RPMI8226 (cell line): ENCODE data around the gene ARF3.

Experiments used
- DNase-seq: peaks from one replicate; pipeline ENCODE4 v3.0.0-alpha.2; 2015

ARF3 gene

DNA sequence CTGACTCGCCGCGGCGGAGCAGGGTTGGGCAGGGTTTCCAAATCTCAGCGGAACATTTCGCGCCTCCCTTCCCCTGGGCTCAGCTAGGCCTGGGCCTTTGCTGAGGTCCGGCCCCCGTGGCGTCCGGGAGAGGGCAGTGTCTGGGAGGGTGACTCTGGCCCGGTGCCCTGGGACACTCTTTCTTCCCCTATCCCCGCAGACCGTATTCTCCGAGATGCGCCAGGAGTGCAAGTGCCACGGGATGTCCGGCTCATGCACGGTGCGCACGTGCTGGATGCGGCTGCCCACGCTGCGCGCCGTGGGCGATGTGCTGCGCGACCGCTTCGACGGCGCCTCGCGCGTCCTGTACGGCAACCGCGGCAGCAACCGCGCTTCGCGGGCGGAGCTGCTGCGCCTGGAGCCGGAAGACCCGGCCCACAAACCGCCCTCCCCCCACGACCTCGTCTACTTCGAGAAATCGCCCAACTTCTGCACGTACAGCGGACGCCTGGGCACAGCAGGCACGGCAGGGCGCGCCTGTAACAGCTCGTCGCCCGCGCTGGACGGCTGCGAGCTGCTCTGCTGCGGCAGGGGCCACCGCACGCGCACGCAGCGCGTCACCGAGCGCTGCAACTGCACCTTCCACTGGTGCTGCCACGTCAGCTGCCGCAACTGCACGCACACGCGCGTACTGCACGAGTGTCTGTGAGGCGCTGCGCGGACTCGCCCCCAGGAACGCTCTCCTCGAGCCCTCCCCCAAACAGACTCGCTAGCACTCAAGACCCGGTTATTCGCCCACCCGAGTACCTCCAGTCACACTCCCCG is 23.9 kb upstream of the ARF3 start:
- peak; percentile 67 for DNase-seq

DNA sequence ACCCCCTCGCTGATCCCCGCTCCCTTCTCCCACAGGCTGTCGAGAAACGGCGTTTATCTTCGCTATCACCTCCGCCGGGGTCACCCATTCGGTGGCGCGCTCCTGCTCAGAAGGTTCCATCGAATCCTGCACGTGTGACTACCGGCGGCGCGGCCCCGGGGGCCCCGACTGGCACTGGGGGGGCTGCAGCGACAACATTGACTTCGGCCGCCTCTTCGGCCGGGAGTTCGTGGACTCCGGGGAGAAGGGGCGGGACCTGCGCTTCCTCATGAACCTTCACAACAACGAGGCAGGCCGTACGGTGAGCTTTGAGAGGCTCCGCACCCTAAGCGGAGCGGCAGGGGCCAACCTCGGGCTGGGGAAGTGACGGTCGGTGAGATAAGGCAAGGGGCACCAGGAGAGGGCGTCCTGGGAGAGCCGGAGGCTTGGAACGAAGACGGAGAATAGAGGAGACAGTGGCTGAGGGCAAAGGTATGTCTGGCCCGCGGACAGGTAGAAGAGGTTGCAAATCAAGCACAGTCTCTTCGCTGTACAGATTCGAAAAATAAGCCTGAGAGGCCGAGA is 23.2 kb upstream of the ARF3 start:
- DNase-seq: no peak

DNA sequence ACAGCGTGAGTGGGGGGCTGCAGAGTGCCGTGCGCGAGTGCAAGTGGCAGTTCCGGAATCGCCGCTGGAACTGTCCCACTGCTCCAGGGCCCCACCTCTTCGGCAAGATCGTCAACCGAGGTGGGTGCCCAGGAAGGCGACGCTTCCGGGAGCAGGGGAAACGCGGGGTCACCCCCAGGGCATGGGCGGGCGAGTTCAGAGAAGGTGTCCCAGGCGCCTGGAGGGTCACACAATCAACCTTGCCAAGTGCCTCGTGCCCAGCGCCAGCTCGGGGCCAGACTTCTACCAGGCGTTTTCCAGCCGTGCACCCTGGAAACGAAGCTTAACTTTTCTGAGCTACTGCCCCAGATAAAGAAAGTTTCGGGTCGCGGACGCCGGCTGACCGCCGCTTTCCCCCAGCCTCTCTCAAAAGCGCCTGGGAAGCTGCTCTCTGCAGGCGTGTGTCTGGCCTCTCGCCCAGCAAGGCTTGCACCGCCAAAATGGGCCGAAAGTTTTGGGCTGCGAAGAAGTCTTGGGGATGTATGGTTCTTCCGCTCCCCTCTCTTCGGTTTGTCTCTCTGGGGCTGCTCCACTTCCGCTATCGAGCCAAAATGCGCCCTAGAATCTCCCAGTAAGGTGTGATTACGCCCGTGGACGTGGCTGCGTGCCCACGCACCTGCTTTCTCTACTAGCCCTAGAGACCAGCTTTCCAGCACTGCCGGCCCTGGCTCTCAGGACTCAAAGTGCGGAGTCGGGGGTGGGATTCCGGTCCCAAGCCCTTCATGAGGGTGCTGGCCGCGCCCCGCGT is 22.5 kb upstream of the ARF3 start:
- peak; percentile 65 for DNase-seq

DNA sequence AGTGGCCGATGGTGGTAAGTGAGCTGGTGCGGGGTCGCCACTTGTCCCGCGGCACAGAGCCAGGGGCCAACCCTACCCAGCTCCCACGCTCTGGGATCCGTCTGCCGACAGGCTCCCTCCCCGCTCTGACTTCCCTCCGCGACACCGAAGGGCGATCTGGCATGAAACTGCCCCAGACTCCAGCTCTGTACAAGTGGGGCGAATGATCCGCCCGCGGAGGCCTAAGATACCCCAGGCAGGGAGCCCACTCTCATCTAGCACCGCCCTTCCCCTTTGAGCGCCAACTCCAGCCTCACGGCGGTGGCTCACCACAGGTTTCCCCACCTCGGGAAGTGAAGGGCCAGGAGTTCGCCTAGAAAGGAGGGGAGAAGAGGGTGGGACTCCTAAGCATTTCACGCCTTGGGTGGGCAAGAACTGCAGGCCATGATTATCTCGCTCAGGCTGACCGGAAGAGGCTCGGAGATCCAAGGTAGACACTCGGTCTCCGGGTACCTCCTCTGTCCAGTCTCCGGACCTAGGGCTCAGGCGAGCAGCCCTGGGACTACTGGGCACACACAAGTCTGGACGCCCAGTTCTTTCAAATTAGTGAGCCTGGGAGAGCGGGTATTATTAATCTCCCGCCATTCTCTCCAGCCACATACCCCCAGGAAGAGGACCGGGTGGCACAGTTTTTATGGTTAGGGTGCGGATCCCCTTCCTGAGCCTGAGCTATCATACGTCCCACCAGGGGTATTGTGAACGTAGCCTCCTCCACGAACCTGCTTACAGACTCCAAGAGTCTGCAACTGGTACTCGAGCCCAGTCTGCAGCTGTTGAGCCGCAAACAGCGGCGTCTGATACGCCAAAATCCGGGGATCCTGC is 21.7 kb upstream of the ARF3 start:
- DNase-seq: no peak

DNA sequence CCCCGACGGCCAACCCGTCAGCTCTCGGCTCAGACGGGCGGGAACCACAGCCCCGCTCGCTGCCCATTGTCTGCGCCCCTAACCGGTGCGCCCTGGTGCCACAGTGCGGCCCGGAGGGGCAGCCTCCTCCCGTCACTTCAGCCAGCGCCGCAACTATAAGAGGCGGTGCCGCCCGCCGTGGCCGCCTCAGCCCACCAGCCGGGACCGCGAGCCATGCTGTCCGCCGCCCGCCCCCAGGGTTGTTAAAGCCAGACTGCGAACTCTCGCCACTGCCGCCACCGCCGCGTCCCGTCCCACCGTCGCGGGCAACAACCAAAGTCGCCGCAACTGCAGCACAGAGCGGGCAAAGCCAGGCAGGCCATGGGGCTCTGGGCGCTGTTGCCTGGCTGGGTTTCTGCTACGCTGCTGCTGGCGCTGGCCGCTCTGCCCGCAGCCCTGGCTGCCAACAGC is 21.0 kb upstream of the ARF3 start, which contains the start of gene WNT1:
TSS of gene WNT1 (plus strand) at position 32 of the 450 bp plus-strand sequence. CDS start at position 361, 329 bp downstream.
- no peak for DNase-seq

DNA sequence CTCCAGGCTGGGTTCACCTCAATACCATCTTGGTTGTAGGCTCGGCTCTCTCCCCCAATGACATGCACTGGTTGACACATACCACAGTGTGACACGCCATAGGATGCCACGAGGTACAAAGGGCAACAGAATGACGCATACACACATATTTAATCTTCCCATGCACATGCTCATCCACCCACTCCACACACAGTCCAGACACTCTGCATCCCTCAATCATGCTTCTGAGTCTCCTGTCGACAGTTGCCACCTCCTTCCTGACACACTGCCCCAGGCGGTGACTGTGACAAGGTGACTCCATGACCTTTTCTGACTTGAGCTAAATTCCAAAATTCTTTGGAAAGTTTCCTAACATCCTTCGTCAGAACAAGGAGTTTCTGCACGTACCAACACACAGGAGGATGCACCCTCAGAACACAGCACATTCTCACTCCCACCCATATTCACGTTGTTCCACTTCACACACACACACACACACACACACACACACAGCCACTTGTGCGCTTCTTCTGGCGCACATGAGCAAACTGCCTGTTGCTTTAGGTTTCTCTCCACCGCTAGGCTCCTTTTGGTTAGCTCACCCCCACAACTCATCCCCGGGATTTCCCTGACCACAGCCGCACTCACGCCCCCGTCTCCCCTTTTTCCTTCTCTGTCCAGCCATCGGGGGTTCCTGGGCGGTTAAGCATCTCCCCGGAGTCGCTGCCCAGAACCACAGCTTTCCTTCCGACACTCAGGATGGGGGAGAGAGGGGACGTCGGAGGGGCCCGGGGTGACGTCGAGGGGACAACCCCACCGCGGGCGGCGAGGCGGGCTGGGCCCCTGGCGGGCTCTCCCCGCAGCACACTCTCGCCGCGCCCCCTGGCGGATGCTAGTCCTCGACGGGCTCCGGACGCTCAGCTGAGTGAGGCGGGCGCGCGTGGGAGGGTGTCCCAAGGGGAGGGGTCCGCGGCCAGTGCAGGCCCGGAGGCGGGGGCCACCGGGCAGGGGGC is 20.3 kb upstream of the ARF3 start:
- peak; percentile 83 for DNase-seq

DNA sequence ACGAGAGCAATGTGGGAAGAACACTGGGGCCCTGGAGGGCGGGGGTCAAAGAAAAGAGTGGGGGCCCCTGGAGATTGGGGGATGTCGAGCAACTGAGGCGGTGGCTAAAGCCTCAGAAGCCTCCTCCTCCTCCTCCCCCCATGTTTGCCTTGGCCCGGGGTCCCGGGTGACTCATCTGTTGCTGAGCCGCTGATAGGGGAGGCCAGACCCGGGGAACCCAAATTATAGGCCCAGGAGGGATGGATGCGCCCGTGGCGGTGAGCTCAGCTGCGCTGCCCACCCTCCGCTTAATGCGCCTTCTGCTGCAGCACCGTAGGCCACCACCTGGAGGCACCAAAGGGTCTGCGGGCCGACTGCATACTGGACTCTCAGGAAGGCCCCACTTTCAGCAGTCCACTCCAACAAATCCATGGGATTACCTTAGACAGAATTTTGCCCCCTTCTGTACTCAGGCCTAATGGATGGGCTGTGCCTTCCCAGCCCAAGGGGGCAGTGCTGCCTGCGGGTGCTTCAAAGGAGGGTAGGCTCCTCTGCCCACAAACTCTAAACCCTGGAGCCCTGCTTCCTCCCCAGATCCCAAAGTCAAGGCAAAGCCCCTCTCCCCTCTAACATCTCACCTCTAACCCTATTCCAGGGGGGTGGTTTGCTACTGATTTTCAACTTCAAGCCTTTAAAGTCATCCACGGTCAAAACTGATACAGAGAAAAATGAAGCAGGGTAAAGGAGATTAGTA is 16.8 kb upstream of the ARF3 start:
- no peak for DNase-seq

DNA sequence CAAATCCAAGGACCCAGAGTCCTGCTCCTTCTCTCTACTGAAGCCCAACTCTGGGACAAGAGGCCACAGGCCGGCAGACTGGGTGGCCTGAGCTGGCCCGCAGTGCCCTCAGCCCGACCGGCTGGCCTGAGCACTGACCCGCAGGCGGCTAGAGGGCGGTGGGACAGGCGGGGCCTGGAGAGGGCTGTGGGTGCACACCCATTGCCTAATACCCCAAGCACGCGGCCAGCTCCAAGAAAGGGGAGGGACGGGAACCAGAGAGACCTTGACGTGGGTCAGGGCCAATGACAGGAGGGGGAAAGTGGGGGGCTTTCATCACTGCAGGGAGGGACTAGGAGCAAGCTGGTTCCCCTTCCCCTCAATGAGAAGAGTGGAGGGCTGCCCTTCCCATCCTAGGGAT is 16.2 kb upstream of the ARF3 start:
- no peak for DNase-seq

DNA sequence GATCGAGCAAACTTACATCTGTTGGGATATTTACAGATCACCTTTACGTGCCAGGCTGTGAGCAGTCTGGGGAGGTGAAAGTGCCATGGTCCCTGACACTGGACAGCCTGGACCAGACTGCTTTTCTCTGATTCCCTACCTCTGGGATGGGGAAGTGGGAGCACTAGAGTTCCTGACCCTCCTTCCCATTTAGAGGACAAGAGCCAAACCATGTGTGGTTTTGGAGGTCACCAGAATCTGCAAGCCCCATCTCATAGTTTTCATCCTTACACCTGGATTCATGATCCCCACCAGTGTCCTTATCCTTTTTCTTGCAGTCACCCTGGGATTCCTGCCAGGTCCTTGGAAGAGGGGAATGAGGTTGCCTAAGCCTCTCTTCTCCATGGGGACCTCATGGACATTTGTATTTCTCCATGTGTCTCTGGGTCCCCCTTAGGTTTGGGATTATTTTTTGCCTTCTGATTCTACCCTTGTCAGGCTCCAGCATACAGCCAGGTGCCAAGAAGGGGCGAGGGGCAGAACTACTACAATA is 15.7 kb upstream of the ARF3 start:
- no peak for DNase-seq

DNA sequence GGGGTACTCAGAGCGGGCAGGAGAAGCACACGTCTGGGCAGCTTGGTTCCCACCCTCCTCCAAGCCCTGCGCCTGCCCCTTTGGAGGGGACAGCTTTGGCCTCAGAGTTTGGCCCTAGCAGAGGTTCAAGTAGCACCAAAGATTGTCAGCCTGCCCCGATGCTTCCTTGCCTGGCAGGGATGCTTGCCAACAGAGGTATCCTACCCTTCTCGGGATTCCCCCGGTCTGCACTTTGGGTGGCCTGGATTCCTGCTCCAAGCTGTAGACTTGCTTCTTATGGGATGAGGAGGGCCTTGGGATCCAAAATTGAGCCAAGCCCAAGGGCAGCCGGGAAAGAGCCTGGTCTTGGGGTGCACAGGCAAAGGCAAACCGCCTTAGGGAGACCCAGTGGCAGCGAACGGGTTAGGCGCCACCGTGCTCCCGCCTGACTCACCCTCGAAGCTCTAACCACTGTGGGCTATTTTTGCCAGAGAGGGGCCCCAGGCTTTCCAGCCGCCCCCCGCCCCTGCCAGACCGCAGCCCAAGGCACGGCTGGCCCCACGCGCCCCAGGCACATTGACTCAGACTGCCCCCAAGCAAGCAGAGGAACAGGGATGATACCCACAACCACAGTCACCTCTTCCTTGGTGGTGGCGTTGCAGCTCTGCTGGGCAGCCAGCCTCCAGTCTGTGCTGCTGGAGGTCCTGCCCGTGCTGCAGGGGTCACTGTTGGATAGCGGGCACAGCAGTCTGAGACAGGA is 15.1 kb upstream of the ARF3 start:
- no peak for DNase-seq

DNA sequence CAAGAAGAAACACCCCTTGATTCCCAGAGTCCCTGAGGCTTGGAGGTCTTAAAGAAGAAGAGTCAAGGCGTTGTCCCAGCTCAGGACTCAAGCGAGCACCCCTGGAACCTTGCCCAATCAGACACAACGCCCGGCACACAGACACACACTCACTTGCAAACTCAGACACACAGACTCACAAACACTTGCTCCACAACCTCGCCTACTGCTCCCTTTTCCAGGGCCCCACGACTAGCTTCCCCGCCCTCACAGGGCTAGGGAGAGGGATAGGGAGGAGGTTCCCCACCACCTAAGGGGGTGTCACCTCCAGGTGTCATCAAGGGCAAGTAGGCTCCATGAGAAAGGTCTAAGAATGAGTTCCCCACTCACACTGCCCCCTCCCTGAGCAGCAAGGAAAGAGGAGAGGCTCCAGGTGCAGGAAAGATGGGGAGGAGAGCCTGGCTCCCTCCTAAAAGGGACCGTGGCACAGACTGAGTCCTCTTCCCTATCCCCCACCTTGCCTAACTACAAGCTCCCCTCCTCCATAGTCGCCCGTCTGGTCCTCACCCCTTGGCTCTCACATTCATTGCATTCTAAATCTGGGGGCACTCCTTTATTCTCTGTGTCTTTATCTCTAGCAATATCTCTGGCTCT is 13.5 kb upstream of the ARF3 start:
- DNase-seq: no peak

DNA sequence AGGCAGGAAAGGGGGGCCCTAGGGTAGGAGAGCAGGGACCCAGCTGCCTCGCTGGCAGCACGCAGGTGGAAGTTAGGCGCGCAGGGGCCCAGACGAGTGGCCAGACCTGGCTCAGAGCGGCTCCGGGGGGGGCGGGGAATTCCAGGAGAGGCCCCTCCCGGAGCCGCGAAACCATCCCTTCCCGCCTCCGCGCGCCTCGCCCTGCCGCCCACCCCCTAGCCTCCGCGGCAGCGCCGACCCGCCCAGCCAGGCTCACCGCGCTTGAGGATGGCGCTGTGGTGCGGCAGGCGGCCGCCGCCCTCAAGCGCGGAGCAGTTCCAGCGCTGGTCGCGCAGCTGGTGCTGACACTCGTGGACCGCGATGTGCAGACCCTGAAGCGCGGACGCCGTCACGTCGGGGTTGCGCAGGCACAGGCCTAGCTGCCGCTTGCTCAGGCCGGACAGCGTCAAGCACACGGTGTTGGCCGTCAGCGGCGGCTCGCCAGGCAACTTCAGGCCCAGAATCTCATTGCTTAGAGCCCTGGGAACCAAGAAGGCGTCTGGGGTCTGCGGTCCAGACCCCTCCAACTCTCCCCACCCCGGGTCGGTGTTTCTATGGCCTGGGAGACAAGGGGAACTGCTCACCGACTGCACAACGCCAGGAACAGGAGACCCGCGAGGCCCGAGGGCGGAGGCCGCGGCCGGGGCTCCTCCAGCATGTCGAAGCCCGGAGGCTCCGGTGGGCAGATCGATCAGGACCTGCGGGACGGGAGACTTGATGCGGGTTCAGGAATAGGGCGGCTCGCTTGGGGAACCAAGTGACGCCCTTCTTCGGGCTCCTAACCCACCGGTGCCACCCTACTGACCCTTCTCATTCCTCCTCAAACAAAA is 12.8 kb upstream of the ARF3 start:
- no peak for DNase-seq

DNA sequence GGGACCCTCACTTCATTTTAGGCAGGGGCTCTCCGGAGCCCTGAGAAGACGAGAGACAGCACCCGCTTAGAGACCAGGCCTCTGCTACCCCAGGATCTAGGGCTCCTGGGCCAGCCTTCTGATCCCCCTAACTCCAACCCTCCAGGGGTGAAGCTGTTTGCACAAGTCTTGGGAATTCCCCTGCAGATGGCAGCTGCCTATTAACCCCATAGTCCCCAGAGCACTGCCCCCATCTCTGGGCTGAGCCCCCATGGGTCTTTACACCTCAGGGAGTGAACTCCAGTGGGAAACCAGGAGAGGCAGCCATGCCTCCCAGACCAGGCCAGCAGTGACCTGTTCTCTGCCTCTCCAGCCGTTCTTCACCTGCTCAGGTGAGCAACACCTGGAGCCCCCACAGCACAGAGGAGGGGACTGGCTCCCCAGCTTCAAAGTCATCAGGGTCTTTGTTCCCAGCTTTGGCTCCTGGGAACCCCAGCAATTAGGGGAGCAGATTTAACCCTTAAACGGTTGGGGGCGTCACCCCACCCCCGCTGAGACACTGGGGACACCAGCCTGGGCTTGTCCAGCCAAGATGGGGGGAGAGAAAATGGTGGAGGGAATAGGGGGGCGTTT is 12.0 kb upstream of the ARF3 start:
- DNase-seq: no peak

DNA sequence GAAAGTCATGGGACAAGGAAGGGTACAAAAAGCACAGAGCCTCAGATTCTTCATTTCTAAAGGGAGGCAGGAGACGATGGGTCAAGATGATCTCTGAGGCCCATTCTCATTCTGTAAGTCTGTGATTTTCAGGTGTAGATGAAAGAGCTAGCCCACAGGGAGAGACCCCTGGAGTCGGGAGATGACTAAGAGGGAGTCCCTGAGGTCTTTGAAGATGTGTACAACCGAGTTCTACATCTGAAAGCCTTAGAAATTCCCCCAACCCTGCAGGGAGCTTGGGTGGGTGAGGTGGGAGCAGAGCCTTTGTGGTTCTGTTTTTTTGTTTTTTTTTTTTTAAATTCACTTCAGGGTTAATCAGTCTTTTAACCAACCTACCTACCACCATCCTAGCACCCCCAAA is 11.2 kb upstream of the ARF3 start:
- no peak for DNase-seq

DNA sequence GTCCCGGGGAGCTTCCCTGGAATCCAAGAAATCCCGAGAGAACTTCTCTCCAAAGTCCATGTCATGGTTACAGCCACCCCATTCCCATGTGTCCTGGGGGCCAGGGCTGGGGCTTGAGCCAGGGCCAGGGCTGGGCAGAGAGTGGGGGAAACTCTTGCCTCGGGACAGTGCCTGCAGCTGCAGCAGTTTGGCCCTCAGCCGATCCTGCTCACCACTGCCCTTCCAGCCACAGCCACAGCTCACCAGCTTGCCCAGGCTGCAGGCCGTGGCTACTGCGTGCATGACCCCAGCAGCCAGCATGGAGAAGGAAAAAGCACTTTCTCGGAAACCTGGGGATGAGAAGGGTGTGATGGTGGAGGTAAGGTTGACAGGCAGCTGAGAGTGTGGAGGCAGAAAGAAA is 10.7 kb upstream of the ARF3 start:
- no peak for DNase-seq

DNA sequence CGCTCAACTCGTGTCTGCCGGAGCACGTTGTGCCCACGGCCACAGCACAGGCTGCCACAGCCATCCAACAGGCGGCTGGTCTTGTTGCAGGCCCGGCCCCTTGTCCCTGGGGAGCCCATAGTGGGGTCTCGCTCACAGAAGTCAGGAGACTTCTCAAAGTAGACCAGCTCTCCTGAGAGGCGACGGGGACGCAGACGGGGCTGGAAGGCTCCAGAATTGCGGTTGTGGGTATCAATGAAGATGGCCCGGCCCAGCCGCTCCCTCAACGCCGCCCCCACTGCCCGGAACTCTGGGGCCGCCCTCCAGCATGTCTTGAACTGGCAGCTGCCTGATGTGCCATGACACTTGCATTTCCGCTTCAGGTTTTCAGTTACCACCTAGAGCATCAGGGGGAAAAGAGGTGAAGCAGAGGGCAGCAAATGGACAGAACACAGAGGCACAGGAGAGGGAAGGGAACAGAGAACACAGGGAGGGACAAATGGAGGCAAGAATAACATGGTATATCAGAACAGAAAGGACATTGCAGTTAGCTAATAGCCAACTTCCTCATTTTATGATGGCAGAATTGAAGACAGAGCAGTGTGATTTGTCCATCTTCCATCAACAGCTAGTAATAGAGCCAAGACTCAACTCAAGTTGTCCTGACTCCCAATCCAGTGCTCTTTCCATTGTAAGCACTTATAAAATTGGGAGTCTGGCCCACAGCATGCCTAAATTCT is 9.0 kb upstream of the ARF3 start:
- no peak for DNase-seq

DNA sequence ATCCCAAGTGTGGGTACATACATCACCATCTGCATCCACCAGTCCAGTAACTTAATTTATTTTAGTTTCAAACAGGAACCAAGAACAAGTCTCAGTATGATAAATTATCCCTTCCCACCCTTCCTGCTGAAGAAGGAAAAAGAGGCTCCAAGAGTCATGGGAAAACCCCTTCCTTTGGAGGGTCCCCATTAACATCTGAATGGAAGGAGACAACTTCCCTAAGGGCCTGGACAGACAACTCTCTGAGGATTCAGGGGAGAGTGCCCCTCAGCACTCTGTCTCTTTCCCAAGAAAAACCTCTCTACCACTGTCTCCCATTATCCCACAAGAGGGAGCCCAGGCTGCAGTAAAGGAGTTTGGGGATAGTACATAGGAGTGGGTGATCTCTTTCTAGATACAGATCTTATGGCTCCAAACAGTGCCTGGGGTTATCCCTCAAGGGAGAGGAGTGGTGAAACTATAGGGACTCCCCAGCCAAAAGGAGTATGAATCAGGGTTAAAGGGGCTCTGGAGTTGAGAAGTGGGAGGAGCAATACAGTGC is 8.1 kb upstream of the ARF3 start:
- no peak for DNase-seq
